Transverse colon (tissue), 4 donors: ENCODE measurements around the gene PBX2.
"Not testable (repeated sequence)": the region's sequence is repeated elsewhere in the genome, so short reads cannot be mapped to it uniquely, and the experiment has no call there.

Experiments
- EP300 ChIP-seq: sonication (generic); formaldehyde crosslinking; IDR thresholded peaks from one replicate; pipeline ENCODE4 v1.6.1; 2017; ENCODE audit warnings: antibody characterized with exemption, low read depth
- POLR2AphosphoS5 ChIP-seq, 3 donors: sonication (generic); formaldehyde crosslinking; IDR thresholded peaks; one replicate each; pipeline ENCODE4 v1.6.1; 2016; ENCODE audit warnings: antibody characterized with exemption in 3 of 3
- TF ChIP-seq, protein P1 (sequence below), 5 experiments: fragments of 200-600 bp in 3 of 5; fragments of 450-650 bp in 2 of 5; sonication (generic) in 3 of 5; IDR thresholded peaks; 1 replicate in 2 of 5; 2 replicates in 3 of 5; pipeline ENCODE4 v1.5.1; 2016 to 2017; ENCODE audit warnings: antibody characterized with exemption in 5 of 5, inconsistent platforms in 3 of 5, mild to moderate bottlenecking in 2 of 5, moderate library complexity in 1 of 5

DNA sequence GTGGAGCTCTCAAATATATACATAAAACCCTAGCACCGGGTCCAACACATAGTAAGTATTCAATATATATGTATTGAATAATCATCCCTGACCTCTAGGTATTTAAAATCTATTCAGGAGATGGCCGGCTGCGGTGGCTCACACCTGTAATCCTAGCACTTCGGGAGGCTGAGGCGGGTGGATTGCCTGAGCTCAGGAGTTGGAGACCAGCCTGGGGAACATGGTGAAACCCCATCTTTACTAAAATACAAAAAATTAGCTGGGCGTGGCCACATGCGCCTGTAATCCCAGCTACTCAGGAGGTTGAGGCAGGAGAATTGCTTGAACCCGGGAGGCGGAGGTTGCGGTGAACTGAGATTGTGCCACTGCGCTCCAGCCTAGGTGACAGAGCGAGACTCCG lies 3.1 kb upstream of the PBX2 start:
- TF ChIP-seq, protein P1, sequence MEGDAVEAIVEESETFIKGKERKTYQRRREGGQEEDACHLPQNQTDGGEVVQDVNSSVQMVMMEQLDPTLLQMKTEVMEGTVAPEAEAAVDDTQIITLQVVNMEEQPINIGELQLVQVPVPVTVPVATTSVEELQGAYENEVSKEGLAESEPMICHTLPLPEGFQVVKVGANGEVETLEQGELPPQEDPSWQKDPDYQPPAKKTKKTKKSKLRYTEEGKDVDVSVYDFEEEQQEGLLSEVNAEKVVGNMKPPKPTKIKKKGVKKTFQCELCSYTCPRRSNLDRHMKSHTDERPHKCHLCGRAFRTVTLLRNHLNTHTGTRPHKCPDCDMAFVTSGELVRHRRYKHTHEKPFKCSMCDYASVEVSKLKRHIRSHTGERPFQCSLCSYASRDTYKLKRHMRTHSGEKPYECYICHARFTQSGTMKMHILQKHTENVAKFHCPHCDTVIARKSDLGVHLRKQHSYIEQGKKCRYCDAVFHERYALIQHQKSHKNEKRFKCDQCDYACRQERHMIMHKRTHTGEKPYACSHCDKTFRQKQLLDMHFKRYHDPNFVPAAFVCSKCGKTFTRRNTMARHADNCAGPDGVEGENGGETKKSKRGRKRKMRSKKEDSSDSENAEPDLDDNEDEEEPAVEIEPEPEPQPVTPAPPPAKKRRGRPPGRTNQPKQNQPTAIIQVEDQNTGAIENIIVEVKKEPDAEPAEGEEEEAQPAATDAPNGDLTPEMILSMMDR (IDR thresholded peaks at IDR 0.05) = not testable (repeated sequence)
- not testable (repeated sequence) for TF ChIP-seq POLR2AphosphoS5 (IDR thresholded peaks at IDR 0.05); EP300
